ENCODE measurements around the gene CDK6. TPM values are rescaled to one million over a fixed set of nuclear protein-coding genes. Genes with fewer than 3 reads are reported as not detected.
"Not testable (repeated sequence)": the region's sequence is repeated elsewhere in the genome, so short reads cannot be mapped to it uniquely, and the experiment has no call there.

Gene CDK6
- total RNA-seq, 1 donor from 2014 or later = 7.3 TPM

- H3K36me3 ChIP-seq = no peaks in the 10 kb centered on the region
- DNase-seq (ENCODE audit: low spot score in 2 of 2) = no peak
- intact Hi-C loops (cut with DNase I) = no loop called here
- no peak overlapping the region for H3K4me3 ChIP-seq
- no peaks in the 10 kb centered on the region for H3K9me3 ChIP-seq
- H3K27me3 ChIP-seq = no peaks in the 10 kb centered on the region
- H3K4me1 ChIP-seq = no peaks in the 10 kb centered on the region
- no peak for TF ChIP-seq CTCF (IDR thresholded peaks at IDR 0.05)
- H3K27ac ChIP-seq = peak overlapping the region in 1 of 2 donors; percentile 27
Measured at GRCh38 chr7:92872701-92873100, 36.3 kb upstream of the CDK6 start.

GRCh38 chr7:92868683-92869293 is 32.4 kb upstream of the CDK6 start:
- no peak for TF ChIP-seq CTCF (IDR thresholded peaks at IDR 0.05)
- no peaks in the 10 kb centered on the region for H3K27me3 ChIP-seq
- no peak overlapping the region for H3K4me3 ChIP-seq
- H3K27ac ChIP-seq = no peak overlapping the region
- no peaks in the 10 kb centered on the region for H3K9me3 ChIP-seq
- no peak for DNase-seq (ENCODE audit: low spot score in 2 of 2)
- intact Hi-C loops (cut with DNase I) = no loop called here
- no peaks in the 10 kb centered on the region for H3K4me1 ChIP-seq
- no peaks in the 10 kb centered on the region for H3K36me3 ChIP-seq

- H3K4me1 ChIP-seq; H3K9me3 ChIP-seq; H3K27ac ChIP-seq; H3K36me3 ChIP-seq; H3K4me3 ChIP-seq; H3K27me3 ChIP-seq; DNase-seq (ENCODE audit: low spot score in 2 of 2); intact Hi-C loops (cut with DNase I): not testable (repeated sequence)
- TF ChIP-seq CTCF (IDR thresholded peaks at IDR 0.05) = peak in 1 of 3 experiments; percentile 8
Measured at GRCh38 chr7:92864169-92864568, 27.8 kb upstream of the CDK6 start.

- no peak overlapping the region for H3K4me3 ChIP-seq
Measured at GRCh38 chr7:92856436-92856835, 20.1 kb upstream of the CDK6 start.

GRCh38 chr7:92854501-92855238 is 18.3 kb upstream of the CDK6 start:
- Histone ChIP-seq H3K27ac (no peak overlapping the region), H3K27me3 (no peaks in the 10 kb centered on the region), H3K4me1 (no peaks in the 10 kb centered on the region), H3K36me3 (no peaks in the 10 kb centered on the region), H3K9me3 (no peaks in the 10 kb centered on the region), H3K4me3 (no peak overlapping the region)
- intact Hi-C loops (cut with DNase I) = no loop called here
- TF ChIP-seq CTCF (IDR thresholded peaks at IDR 0.05) = no peak
- no peak for DNase-seq (ENCODE audit: low spot score in 2 of 2)

More at GRCh38 chr7:92856436-92856835, 20.1 kb upstream of the CDK6 start:
- Histone ChIP-seq H3K36me3 (no peaks in the 10 kb centered on the region), H3K27me3 (no peaks in the 10 kb centered on the region), H3K9me3 (no peaks in the 10 kb centered on the region), H3K4me1 (no peaks in the 10 kb centered on the region), H3K27ac (no peak overlapping the region)
- DNase-seq (ENCODE audit: low spot score in 2 of 2) = no peak
- intact Hi-C loops (cut with DNase I) = no loop called here
- TF ChIP-seq CTCF (IDR thresholded peaks at IDR 0.05) = no peak

Measured in ascending aorta (tissue), 2 donors.